Measurements from ENCODE around the gene ANKS6. TPM values are rescaled to one million over a fixed set of nuclear protein-coding genes. Genes with fewer than 3 reads are reported as not detected.

ANKS6 gene
- total RNA-seq, 1 experiment from 2014 or later = 21.1 TPM

GRCh38 chr9:98825414-98825813 is 29.1 kb upstream of the ANKS6 start:
- no TSS peak for BruUV-seq (replicated peaks)
- Mint-ChIP-seq H3K9me3 (ENCODE audit: unreplicated experiment) (no peaks in the 10 kb centered on the region), H3K4me3 (ENCODE audit: unreplicated experiment) (no peak overlapping the region), H3K27me3 (ENCODE audit: insufficient read depth, unreplicated experiment) (no peaks in the 10 kb centered on the region), H3K4me1 (ENCODE audit: low read depth, unreplicated experiment) (no peaks in the 10 kb centered on the region), H3K36me3 (ENCODE audit: insufficient read depth, unreplicated experiment) (no peaks in the 10 kb centered on the region), H3K27ac (ENCODE audit: unreplicated experiment) (no peak overlapping the region)
- Histone ChIP-seq H3K4me3 (ENCODE audit: low read depth, low read length) (no peak overlapping the region), H3K4me1 (no peaks in the 10 kb centered on the region), H3K27me3 (replicated peaks; ENCODE audit: control insufficient read depth, insufficient read depth, low read length) (no peaks in the 10 kb centered on the region), H3K9me3 (no peaks in the 10 kb centered on the region), H3K36me3 (ENCODE audit: control insufficient read depth, insufficient read depth, low read length) (no peaks in the 10 kb centered on the region)
- ChIA-PET CTCF (no interaction called here), POLR2A (no interaction called here)
- TF ChIP-seq, protein P1, sequence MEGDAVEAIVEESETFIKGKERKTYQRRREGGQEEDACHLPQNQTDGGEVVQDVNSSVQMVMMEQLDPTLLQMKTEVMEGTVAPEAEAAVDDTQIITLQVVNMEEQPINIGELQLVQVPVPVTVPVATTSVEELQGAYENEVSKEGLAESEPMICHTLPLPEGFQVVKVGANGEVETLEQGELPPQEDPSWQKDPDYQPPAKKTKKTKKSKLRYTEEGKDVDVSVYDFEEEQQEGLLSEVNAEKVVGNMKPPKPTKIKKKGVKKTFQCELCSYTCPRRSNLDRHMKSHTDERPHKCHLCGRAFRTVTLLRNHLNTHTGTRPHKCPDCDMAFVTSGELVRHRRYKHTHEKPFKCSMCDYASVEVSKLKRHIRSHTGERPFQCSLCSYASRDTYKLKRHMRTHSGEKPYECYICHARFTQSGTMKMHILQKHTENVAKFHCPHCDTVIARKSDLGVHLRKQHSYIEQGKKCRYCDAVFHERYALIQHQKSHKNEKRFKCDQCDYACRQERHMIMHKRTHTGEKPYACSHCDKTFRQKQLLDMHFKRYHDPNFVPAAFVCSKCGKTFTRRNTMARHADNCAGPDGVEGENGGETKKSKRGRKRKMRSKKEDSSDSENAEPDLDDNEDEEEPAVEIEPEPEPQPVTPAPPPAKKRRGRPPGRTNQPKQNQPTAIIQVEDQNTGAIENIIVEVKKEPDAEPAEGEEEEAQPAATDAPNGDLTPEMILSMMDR (IDR thresholded peaks at IDR 0.05; ENCODE audit: insufficient read depth in 1 of 2, low read depth in 1 of 2, low read length in 1 of 2, severe bottlenecking in 1 of 2, unreplicated experiment in 1 of 2) = no peak
- intact Hi-C loops (cut with micrococcal nuclease; ENCODE audit: unreplicated experiment) = no loop called here
- no peak for DNase-seq

- TF ChIP-seq, protein P1 (IDR thresholded peaks at IDR 0.05; ENCODE audit: insufficient read depth in 1 of 2, low read depth in 1 of 2, low read length in 1 of 2, severe bottlenecking in 1 of 2, unreplicated experiment in 1 of 2) = no peak
Observed at GRCh38 chr9:98823666-98824334, 27.4 kb upstream of the ANKS6 start.

DNA sequence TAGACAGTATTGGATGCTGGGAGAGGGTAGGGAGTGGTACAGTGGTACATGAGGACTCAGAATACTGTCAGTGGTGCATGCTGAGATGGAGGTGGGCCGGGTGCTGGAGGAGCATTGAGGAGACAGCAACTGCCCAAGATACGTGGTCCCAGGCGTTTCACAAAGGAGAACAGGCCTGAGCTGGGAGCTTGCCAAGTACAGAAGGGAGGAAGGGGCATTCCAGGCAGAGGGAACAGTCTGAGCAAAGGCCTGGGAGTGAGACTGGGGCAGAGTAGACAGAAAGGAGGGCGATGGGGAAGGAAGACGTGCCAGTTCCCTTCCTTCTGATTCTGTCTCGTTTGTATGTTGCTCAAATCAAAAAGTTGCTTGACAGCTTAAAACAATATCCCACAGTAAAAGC is 26.3 kb upstream of the ANKS6 start:
- DNase-seq = no peak
- TF ChIP-seq, protein P1 (IDR thresholded peaks at IDR 0.05; ENCODE audit: insufficient read depth in 1 of 2, low read depth in 1 of 2, low read length in 1 of 2, severe bottlenecking in 1 of 2, unreplicated experiment in 1 of 2) = no peak
- POLR2A ChIA-PET = no interaction called here
- Mint-ChIP-seq H3K9me3 (ENCODE audit: unreplicated experiment) (no peaks in the 10 kb centered on the region), H3K27ac (ENCODE audit: unreplicated experiment) (no peak overlapping the region), H3K4me1 (ENCODE audit: low read depth, unreplicated experiment) (no peaks in the 10 kb centered on the region), H3K27me3 (ENCODE audit: insufficient read depth, unreplicated experiment) (no peaks in the 10 kb centered on the region), H3K4me3 (ENCODE audit: unreplicated experiment) (no peak overlapping the region), H3K36me3 (ENCODE audit: insufficient read depth, unreplicated experiment) (no peaks in the 10 kb centered on the region)
- no peak overlapping the region for H3K4me3 ChIP-seq (ENCODE audit: low read depth, low read length)
- no peaks in the 10 kb centered on the region for H3K4me1 ChIP-seq
- H3K9me3 ChIP-seq = no peaks in the 10 kb centered on the region
- intact Hi-C loops (cut with micrococcal nuclease; ENCODE audit: unreplicated experiment) = no loop called here
- CTCF ChIA-PET = no interaction called here
- no peaks in the 10 kb centered on the region for H3K27me3 ChIP-seq (replicated peaks; ENCODE audit: control insufficient read depth, insufficient read depth, low read length)
- H3K36me3 ChIP-seq (ENCODE audit: control insufficient read depth, insufficient read depth, low read length) = no peaks in the 10 kb centered on the region
- BruUV-seq (replicated peaks) = no TSS peak

More at GRCh38 chr9:98823666-98824334, 27.4 kb upstream of the ANKS6 start:
- Mint-ChIP-seq H3K9me3 (ENCODE audit: unreplicated experiment) (no peaks in the 10 kb centered on the region), H3K36me3 (ENCODE audit: insufficient read depth, unreplicated experiment) (no peaks in the 10 kb centered on the region), H3K27me3 (ENCODE audit: insufficient read depth, unreplicated experiment) (no peaks in the 10 kb centered on the region), H3K4me1 (ENCODE audit: low read depth, unreplicated experiment) (no peaks in the 10 kb centered on the region), H3K27ac (ENCODE audit: unreplicated experiment) (no peak overlapping the region), H3K4me3 (ENCODE audit: unreplicated experiment) (no peak overlapping the region)
- no peaks in the 10 kb centered on the region for H3K27me3 ChIP-seq (replicated peaks; ENCODE audit: control insufficient read depth, insufficient read depth, low read length)
- H3K36me3 ChIP-seq (ENCODE audit: control insufficient read depth, insufficient read depth, low read length) = no peaks in the 10 kb centered on the region
- no peak overlapping the region for H3K4me3 ChIP-seq (ENCODE audit: low read depth, low read length)
- POLR2A ChIA-PET = no interaction called here
- intact Hi-C loops (cut with micrococcal nuclease; ENCODE audit: unreplicated experiment) = no loop called here
- BruUV-seq (replicated peaks) = no TSS peak
- no peaks in the 10 kb centered on the region for H3K9me3 ChIP-seq
- CTCF ChIA-PET = no interaction called here
- H3K4me1 ChIP-seq = no peaks in the 10 kb centered on the region
- DNase-seq = no peak

Data from Caco-2 (cell line).